HG03103 (cell line): Measurements from ENCODE around the gene ZNF622.
A peak's percentile ranks its signal among the peaks of the same experiment; 100 is the strongest.

ENCODE experiments used
- ATAC-seq: cut with Tn5 transposase; IDR thresholded peaks from one replicate; pipeline ENCODE4 v1.9.1; 2021; ENCODE audit warnings: low read depth; ENCODE audit not compliant: unreplicated experiment

ZNF622 gene, protein sequence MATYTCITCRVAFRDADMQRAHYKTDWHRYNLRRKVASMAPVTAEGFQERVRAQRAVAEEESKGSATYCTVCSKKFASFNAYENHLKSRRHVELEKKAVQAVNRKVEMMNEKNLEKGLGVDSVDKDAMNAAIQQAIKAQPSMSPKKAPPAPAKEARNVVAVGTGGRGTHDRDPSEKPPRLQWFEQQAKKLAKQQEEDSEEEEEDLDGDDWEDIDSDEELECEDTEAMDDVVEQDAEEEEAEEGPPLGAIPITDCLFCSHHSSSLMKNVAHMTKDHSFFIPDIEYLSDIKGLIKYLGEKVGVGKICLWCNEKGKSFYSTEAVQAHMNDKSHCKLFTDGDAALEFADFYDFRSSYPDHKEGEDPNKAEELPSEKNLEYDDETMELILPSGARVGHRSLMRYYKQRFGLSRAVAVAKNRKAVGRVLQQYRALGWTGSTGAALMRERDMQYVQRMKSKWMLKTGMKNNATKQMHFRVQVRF

GRCh38 chr5:16465544-16466432, at the start of gene ZNF622:
TSS of gene ZNF622 (minus strand) at chr5:16465800. CDS start at chr5:16465665, 135 bp downstream.
- ATAC-seq, result peak; percentile 79

DNA sequence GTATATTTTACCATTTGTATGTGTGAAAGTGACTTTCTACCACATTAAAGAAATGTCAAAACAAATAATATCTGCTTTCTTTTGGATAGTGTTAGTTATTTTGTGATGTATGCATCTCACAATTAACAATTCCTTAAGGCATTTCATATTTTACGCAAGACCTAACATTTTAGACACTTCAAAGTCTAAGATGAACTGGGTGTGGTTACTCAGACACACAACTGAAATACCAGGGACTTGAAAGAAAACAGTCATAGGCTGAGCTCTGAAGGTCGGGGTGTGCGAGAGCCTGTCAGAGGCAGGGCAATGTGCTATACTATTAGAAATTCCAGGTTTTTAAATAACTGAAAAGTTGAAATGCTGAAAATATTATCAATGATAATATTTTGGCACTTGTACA, 44.5 kb upstream of the ZNF622 start:
- no peak for ATAC-seq

DNA sequence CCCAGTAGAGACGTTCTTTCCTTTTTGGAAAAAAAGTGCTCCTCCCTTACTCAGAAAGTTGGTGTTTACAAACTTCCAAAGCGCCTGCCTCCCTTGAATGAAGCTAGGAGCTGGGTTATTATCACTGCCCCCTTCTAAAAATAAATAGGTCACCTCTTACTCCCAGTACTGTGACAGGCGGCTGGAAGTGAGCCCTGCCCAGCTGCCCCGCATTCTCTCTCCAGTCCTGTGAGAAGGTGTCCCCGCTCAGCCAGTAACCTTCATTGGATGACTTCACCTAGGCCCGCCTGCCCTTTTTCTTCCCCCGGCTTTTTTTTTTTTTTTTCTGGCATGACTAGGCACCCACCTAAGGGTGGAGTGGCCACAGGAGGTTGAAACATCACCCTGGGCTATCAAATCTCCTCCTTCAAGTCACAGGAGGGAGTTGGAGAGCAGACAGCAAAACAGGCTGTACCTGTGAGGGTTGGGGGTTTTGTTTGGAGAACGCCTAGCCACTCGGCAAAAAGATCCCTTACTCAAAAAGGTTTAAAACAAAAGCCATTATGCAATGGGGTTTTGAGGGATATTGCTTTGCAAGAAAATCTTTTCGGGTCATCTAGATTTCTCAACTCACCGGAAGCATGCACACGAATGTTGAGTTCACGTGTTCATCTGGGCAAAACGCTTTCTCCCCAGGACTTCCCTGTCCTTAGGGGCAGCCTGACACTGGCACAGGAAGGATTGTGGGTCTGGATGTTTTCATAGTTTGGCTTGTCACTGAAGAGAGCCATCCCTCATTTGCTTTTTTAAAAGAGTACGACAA, 43.3 kb upstream of the ZNF622 start:
- no peak for ATAC-seq

GRCh38 chr5:16507716-16508115, 42.1 kb upstream of the ZNF622 start:
- no peak for ATAC-seq

- ATAC-seq, result no peak
Observed at GRCh38 chr5:16505904-16506303, 40.3 kb upstream of the ZNF622 start.

DNA sequence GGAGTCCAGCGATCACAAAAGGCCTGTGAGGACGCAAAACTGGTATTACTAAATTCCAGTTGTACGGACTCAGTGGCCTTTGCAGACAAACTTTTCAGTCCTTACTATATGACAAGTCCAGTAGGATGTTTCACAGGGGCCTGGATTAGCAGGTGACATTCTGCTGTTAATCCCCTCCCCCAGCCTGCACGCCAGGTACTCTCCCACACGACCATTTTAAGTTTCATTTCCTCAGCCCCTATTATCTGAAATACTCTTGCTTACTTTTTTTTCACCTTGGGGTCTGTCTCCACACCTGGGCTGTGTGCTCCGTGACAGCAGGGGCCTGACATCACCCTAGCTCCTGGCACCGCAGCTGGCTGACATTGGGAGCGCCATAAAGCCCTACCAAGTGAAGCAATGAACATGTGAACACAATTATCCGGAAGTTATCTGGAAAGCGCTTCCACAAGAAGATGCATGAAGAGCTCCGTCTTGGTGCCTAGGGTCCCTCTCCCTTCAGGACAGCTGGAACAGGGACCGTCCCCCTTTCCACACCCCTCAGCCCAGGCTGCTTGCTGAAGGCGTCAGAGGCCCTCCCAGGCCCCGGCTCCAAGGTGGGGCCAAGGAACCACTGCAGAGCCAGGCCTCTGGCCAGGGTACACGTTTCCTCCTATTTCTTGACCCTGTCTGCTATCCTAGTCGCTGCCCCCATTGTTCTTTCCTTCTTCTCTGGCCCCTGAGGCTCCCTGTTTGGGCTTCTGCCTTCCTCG, 39.7 kb upstream of the ZNF622 start:
- ATAC-seq, result no peak

- no peak for ATAC-seq
Observed at GRCh38 chr5:16504571-16504970, 39.0 kb upstream of the ZNF622 start.

- no peak for ATAC-seq
Observed at GRCh38 chr5:16502866-16503265, 37.3 kb upstream of the ZNF622 start.

- ATAC-seq, result no peak
Observed at GRCh38 chr5:16500024-16500423, 34.4 kb upstream of the ZNF622 start.

GRCh38 chr5:16497546-16497945, 31.9 kb upstream of the ZNF622 start:
- no peak for ATAC-seq

GRCh38 chr5:16493261-16493660, 27.7 kb upstream of the ZNF622 start:
- no peak for ATAC-seq

GRCh38 chr5:16492398-16493140, 27.0 kb upstream of the ZNF622 start:
- no peak for ATAC-seq

GRCh38 chr5:16490911-16491310, 25.3 kb upstream of the ZNF622 start:
- ATAC-seq, result no peak

GRCh38 chr5:16489322-16489791, 23.8 kb upstream of the ZNF622 start:
- peak; percentile 80 for ATAC-seq

DNA sequence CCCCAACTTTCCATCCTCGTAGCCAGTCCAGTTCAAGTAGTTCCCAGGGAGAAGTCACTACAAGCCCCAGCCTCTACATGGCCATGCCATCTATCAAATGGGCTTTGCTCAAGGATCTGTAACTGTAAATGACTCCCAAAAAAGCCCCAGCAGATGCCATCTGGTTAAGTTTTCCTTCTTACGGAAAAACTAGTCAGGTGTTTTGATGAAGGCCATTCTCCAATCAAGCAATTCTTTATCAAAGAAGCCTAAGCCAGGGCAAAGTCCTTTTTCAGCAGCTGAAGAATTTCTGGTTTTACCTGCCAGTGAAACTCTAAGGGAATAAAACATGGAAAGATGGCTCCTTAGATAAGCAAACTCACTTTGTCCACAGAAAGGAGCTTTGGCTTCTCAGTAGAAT, 21.9 kb upstream of the ZNF622 start:
- ATAC-seq, result no peak

- ATAC-seq, result no peak
Observed at GRCh38 chr5:16486711-16487111, 21.1 kb upstream of the ZNF622 start.

DNA sequence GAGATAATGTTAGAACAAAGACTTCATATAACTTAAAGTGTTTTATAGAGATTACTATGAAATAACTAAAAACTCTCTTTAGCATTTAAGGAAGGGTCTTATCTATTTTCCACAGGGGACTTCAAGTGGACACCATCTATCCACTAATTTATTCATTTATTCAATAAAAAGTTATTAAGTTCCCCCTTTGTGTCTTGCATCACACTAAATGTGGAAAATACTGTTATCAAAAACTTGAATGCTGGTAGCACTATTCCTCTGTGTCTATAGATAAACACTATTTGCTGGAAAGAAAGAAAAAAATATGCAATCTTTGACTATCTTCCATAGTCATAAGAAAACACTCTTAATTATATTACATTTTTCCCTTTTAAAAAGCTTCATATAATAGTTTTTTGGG, 20.1 kb upstream of the ZNF622 start:
- ATAC-seq, result no peak

- no peak for ATAC-seq
Observed at GRCh38 chr5:16484081-16484480, 18.5 kb upstream of the ZNF622 start.

GRCh38 chr5:16483361-16483760, 17.8 kb upstream of the ZNF622 start:
- ATAC-seq, result no peak
